DMS53 (cell line): ENCODE results near the gene CLN6.
"Not testable (repeated sequence)": the region's sequence is repeated elsewhere in the genome, so short reads cannot be mapped to it uniquely, and the experiment has no call there.

ENCODE experiments used
- DNase-seq: peaks from one replicate; lab custom pipeline; 2025; lab: John Stamatoyannopoulos, UW

The CLN6 gene

DNA sequence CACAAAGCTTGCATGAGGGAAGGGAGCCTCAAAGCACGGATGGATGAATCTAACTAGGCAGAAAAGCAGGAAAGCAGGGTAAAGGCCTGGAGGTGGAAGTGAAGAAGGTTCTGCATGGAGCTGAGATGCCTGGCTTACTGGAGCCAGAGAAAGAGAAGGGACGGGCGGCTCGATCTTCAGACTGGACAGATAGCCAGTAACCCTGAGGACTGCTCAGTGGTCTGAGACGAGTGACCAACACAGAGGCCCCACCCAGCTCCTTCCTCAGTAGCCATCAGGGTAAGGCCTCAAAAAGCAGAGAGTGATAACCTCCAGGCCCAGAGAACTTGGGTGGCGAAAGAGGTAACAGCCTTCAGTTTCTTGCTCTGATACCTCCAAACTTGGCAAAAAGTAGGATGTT is 6.4 kb downstream of the CLN6 start:
- no peak for DNase-seq

- DNase-seq: not testable (repeated sequence)
Observed at GRCh38 chr15:68222432-68222743, 7.1 kb downstream of the CLN6 start.

DNA sequence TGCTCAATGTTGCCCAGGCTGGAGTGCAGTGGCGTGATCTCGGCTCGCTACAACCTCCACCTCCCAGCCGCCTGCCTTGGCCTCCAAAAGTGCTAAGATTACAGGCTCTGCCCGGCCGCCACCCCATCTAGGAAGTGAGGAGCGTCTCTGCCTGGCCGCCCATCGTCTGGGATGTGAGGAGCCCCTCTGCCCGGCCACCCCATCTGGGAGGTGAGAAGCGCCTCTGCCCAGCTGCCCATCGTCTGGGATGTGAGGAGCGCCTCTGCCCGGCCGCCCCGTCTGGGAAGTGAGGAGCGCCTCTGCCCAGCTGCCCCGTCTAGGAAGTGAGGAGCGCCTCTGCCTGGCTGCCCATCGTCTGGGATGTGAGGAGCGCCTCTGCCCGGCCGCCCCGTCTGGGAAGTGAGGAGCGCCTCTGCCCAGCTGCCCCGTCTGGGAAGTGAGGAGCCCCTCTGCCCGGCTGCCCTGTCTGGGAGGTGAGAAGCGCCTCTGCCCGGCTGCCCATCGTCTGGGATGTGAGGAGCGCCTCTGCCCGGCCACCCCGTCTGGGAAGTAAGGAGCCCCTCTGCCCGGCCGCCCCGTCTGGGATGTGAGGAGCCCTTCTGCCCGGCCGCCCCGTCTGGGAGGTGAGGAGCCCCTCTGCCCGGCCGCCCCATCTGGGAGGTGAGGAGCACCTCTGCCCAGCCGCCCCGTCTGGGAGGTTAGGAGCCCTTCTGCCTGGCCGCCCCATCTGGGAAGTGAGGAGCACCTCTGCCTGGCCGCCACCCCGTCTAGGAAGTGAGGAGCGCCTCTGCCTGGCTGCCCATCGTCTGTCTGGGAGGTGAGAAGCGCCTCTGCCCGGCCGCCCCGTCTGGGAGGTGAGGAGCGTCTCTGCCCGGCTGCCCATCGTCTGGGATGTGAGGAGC is 7.7 kb downstream of the CLN6 start:
- DNase-seq: not testable (repeated sequence)

DNA sequence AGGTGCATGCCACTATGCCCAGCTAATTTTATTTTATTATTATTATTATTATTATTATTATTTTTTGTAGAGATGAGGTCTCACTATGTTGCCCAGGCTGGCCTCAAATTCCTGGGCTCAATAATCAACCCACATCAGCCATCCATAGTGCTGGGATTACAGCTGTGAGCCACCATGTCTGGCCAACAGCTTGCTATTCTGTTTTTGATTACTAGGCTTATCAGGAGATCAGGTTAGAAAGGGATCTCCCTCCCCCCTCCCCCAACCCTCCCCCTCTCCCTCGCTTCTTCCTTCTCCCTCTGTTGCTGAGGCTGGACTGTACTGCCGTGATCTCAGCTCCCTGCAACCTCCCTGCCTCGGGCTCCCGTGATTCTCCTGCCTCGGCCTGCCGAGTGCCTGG is 8.6 kb downstream of the CLN6 start:
- DNase-seq: no peak

DNA sequence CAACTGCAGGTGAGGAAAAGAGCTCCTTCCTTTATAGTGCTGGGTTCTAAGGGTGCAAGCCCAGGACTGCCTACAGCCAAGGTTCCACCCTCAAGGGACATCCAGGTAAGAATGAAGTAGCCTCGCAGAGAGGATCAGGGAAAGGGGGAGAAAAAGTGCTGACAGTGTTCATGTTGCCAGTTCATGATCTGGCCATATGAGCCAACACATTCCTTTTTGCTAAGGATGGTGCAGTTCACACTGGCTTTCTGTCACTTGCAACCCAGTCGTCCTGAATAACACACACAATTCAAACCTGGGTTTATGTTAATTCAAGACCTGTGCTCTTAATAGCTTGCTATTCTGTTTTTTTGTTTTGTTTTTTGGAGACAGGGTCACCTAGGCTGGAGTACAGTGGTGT is 9.0 kb downstream of the CLN6 start:
- no peak for DNase-seq

GRCh38 chr15:68218847-68219798 is 10.4 kb downstream of the CLN6 start:
- DNase-seq: no peak

GRCh38 chr15:68218331-68218730 is 11.2 kb downstream of the CLN6 start:
- no peak for DNase-seq

DNA sequence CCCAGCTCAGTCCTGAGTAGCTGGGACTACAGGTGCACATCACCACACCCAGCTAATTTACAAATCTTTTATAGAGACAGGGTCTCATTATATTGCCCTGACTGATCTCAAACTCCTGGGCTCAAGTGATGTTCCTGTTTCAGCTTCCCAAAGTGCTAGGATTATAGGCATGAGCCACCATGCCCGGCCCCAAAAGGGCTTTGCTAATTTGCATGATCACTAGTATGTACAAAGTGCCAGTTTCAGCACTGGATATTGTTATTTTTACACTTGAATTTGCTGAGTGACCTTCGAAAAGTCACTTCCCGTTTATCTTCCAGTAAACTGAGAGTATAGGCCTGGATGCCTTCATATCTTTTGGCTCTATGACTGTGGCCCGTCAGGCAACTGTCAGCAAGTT is 12.2 kb downstream of the CLN6 start:
- DNase-seq: no peak

GRCh38 chr15:68214838-68215254 is 14.7 kb downstream of the CLN6 start:
- DNase-seq: no peak

- DNase-seq: no peak
Observed at GRCh38 chr15:68213991-68214837, 15.3 kb downstream of the CLN6 start.

- not testable (repeated sequence) for DNase-seq
Observed at GRCh38 chr15:68213491-68213845, 16.1 kb downstream of the CLN6 start.

DNA sequence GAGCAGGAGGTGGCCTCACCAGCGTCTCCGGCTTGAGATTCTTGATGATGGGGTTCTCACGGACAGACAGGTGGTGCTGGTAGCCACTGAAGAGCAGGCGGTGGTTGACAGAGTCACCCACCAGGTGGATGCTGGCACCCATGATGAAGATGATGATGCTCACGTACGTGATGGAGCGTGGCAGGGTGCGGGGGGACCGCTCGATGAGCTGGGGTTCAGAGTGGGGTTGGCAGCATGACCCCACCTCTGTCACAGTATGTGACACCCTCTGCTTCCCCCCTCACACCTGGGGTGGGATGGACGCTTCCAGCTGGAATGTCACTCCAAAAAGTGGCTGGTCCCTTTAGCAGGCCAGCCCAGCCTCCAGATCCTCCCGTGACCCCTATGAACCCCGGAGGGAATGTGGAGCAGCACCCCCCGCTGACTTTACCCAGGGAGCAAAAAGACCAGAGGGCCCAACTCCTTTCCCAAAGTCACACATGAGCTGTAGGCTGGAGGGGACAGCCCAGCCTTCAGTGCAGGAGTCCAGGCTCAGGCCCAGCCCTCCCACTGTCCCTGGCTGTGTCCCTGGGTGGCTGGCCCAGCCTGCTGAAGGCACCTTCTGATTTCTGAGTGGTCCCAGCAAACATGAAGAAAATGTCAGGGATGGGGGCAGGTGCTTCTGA is 17.7 kb downstream of the CLN6 start:
- no peak for DNase-seq

- DNase-seq: peak; percentile 40
Observed at GRCh38 chr15:68210821-68211655, 18.5 kb downstream of the CLN6 start.

DNA sequence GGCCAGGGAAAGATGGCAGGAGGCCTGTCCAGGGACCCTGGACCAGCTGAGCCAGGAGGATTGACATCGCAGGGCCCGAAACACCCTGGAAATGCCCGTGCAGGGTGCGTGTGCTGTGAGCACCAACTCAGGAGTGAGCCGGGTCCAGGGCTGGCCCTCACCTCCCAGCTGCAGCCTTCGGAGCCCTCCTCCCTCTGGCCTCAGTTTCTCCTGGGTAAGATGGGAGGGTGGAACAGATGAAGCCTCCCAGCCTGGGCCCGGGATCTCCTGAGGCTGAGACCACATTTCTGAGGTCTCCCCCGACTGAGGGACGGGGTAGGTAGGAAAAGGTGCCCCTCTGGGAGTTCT is 19.1 kb downstream of the CLN6 start:
- no peak for DNase-seq

DNA sequence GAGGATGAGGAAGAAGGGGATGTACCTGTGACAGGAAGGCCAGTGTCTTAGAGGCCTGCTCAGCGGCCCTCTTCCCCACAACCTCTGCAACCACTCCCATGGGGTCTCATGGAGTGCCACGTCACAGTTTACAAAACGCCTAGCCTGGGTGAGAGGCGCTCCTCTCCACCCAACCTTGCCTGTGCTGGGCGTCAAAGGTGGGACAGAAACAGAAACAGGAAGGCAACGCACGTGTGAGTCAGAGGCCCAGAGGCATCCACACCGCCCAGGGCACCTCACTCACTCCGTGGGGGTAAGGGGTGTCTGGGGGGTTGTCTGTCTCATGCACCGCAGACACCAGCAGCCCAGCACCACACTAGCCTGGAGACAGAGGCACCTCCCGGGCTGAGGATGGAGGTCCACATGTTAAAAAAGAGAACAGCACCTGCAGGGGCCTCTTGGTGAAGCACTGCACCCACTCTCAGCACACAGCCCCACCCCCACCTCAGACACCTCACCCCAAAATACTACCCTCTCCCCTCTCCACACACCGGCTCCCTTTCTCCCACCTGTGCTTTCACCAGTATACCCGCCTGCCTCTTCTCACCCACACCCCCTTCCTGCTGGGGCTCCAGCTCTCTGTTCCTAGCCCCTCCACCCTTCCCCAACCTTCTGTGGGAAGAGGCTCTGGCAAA is 19.7 kb downstream of the CLN6 start:
- DNase-seq: no peak

DNA sequence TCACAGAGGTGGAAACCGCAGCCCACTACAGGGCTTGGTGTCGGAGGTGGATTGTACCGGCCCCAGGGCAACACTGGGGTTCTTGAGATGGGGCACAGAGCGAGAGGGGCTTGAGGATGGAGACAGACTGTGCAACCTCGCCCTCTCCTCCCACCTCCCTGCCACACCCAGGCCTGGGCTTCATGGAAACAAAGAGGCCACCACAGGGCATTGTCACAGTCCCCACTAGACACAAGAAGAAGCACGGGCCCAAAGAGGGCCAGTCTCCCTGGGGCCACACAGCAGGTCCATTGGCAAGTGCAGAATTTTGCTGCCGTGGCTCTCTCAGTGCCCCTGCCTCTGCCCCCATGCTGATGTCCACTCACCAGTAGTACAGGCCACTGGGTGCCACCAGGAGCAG is 20.3 kb downstream of the CLN6 start:
- no peak for DNase-seq

GRCh38 chr15:68208636-68209240 is 20.8 kb downstream of the CLN6 start:
- DNase-seq: no peak

- DNase-seq: no peak
Observed at GRCh38 chr15:68208136-68208535, 21.4 kb downstream of the CLN6 start.

GRCh38 chr15:68207176-68207935 is 22.2 kb downstream of the CLN6 start:
- DNase-seq: no peak
